GM12878 (cell line): ENCODE measurements around the gene MARCHF9. TPM values are rescaled to one million over a fixed set of nuclear protein-coding genes. Genes with fewer than 3 reads are reported as not detected.

Source experiments
- ASH2L ChIP-seq: fragments of 300-600, 200-600 bp; sonication (generic); IDR thresholded peaks from 2 replicates; pipeline ENCODE4 v1.6.1; 2017; ENCODE audit warnings: low read depth, mild to moderate bottlenecking, borderline replicate concordance
- ATF7 ChIP-seq: fragments of 450-650 bp; IDR thresholded peaks from 2 replicates; pipeline ENCODE4 v1.6.1; 2016; ENCODE audit warnings: low read depth, mild to moderate bottlenecking
- BCL3 ChIP-seq: IDR thresholded peaks from 2 replicates; pipeline ENCODE4 v1.6.1; 2011; ENCODE audit warnings: borderline replicate concordance, low read depth, mild to moderate bottlenecking, moderate library complexity, low read length; ENCODE audit not compliant: insufficient read depth, poor library complexity, severe bottlenecking
- BCLAF1 ChIP-seq: fragments of 450-650 bp; IDR thresholded peaks from 2 replicates; pipeline ENCODE4 v1.6.1; 2017; ENCODE audit warnings: antibody characterized with exemption, mild to moderate bottlenecking, moderate library complexity
- CHD2 ChIP-seq: IDR thresholded peaks from 2 replicates; pipeline ENCODE4 v1.6.1; 2011; ENCODE audit warnings: low read depth, low read length, improper control_type of control experiment, borderline replicate concordance
- CREB1 ChIP-seq: IDR thresholded peaks from 2 replicates; pipeline ENCODE4 v1.6.1; 2012; ENCODE audit warnings: low read depth, mild to moderate bottlenecking, inconsistent platforms
- CUX1 ChIP-seq: IDR thresholded peaks from 2 replicates; pipeline ENCODE4 v1.6.1; 2012; ENCODE audit warnings: improper control_type of control experiment, low read depth, low read length; ENCODE audit not compliant: insufficient replicate concordance
- LARP7 ChIP-seq: fragments of 450-650 bp; IDR thresholded peaks from 2 replicates; pipeline ENCODE4 v1.6.1; 2017; ENCODE audit warnings: mild to moderate bottlenecking
- MEF2B ChIP-seq: fragments of 450-650 bp; IDR thresholded peaks from 2 replicates; pipeline ENCODE4 v1.6.1; 2018; ENCODE audit warnings: mild to moderate bottlenecking, moderate library complexity; ENCODE audit not compliant: partially characterized antibody, poor library complexity, severe bottlenecking
- MLLT1 ChIP-seq: fragments of 450-650 bp; IDR thresholded peaks from 2 replicates; pipeline ENCODE4 v1.6.1; 2016; ENCODE audit warnings: mild to moderate bottlenecking
- MTA2 ChIP-seq: fragments of 450-650 bp; IDR thresholded peaks from 2 replicates; pipeline ENCODE4 v1.6.1; 2016; ENCODE audit warnings: low read depth, mild to moderate bottlenecking, moderate library complexity
- NFIC ChIP-seq: IDR thresholded peaks from 2 replicates; pipeline ENCODE4 v1.6.1; 2012; ENCODE audit warnings: low read depth, mild to moderate bottlenecking, inconsistent platforms, low read length, moderate library complexity
- NFXL1 ChIP-seq: fragments of 450-650 bp; IDR thresholded peaks from 2 replicates; pipeline ENCODE4 v1.6.1; 2017; ENCODE audit warnings: antibody characterized with exemption, mild to moderate bottlenecking, borderline replicate concordance
- PAX8 ChIP-seq: fragments of 450-650 bp; IDR thresholded peaks from 2 replicates; pipeline ENCODE4 v1.6.1; 2017; ENCODE audit warnings: mild to moderate bottlenecking, moderate library complexity
- RAD51 ChIP-seq: fragments of 450-650 bp; IDR thresholded peaks from 2 replicates; pipeline ENCODE4 v1.6.1; 2016; ENCODE audit warnings: moderate library complexity, mild to moderate bottlenecking, inconsistent platforms
- SMAD1 ChIP-seq: fragments of 450-650 bp; IDR thresholded peaks from 2 replicates; pipeline ENCODE4 v1.6.1; 2018; ENCODE audit warnings: mild to moderate bottlenecking, low read depth; ENCODE audit not compliant: partially characterized antibody
- SMAD5 ChIP-seq: IDR thresholded peaks from 2 replicates; pipeline ENCODE4 v1.6.1; 2016; ENCODE audit warnings: antibody characterized with exemption, low read depth
- SMC3 ChIP-seq: IDR thresholded peaks from 2 replicates; pipeline ENCODE4 v1.6.1; 2011; ENCODE audit warnings: low read length, improper control_type of control experiment, borderline replicate concordance
- SUPT20H ChIP-seq: IDR thresholded peaks from 2 replicates; pipeline ENCODE4 v1.6.1; 2011; ENCODE audit warnings: low read depth, mild to moderate bottlenecking, low read length, moderate library complexity, borderline replicate concordance; ENCODE audit not compliant: control insufficient read depth
- ZZZ3 ChIP-seq: IDR thresholded peaks from 2 replicates; pipeline ENCODE4 v1.6.1; 2011; ENCODE audit warnings: low read depth; ENCODE audit not compliant: control insufficient read depth, insufficient read length
- polyA plus RNA-seq, 11 experiments: library from polyadenylated mRNA; depleted of rRNA in 4 of 11; unstranded in 6 of 11; stranded (reverse) in 5 of 11; fragments of >200 nt; fragmentation: Nextera tagmentation in 4 of 11; fragmentation: Illumina TruSeq in 1 of 11; extraction: Ambion mirVana in 4 of 11; extraction: Trizol in 1 of 11; gene quantifications; 1 replicate in 1 of 11; 2 replicates in 10 of 11; pipeline versions ENCODE4 v1.2.1 to v1.2.3, GENCODE V29; 2011 to 2016; ENCODE audit warnings: inconsistent platforms in 2 of 11, missing spikeins in 2 of 11, low read depth in 1 of 11
- total RNA-seq, 4 experiments: library from RNA; depleted of rRNA in 3 of 4; stranded (reverse); fragments of >200 nt in 3 of 4; fragmentation: Illumina TruSeq in 1 of 4; extraction: Trizol in 1 of 4; gene quantifications; 2 replicates each; pipeline versions ENCODE4 v1.2.1 to v1.2.3, GENCODE V29; 2013 to 2021

MARCHF9 gene
- total and polyA plus RNA-seq, 10 of the 15 experiments (the other 5 are each of a cell fraction or from before 2014, with no cell fraction given): 2.4 to 29.3 (median 13.0) TPM

- TF ChIP-seq BCLAF1 (no peak), RAD51 (no peak; the same call in 1 of the 2 replicates), SMAD1 (no peak), PAX8 (no peak), CREB1 (peak; percentile 99), CUX1 (no peak), ATF7 (peak; percentile 99), LARP7 (peak; percentile 58; the same call in 1 of the 2 replicates), CHD2 (peak; percentile 74), MEF2B (peak; percentile 26), SMAD5 (peak; percentile 77; the same call in 1 of the 2 replicates), ZZZ3 (no peak), ASH2L (no peak), NFIC (no peak), MLLT1 (peak; percentile 84), SUPT20H (no peak), NFXL1 (no peak), MTA2 (no peak), BCL3 (no peak), SMC3 (no peak)
Observed at GRCh38 chr12:57771873-57772428, 17.0 kb downstream of the MARCHF9 start, which contains the start of gene METTL1 (continued).
